GM23338 (cell line): ENCODE data around the gene PLK2. TPM values are rescaled to one million over a fixed set of nuclear protein-coding genes. Genes with fewer than 3 reads are reported as not detected.

Experiments used
- ATAC-seq: fragments of 200-7000 bp; cut with Tn5 transposase; 3 replicates; pipeline ENCODE4 v1.9.1; 2020
- DNase-seq: peaks from one replicate; pipeline ENCODE4 v3.0.0-alpha.2; 2015; ENCODE audit warnings: low spot score
- H2AFZ ChIP-seq: fragments of 200-600 bp; sonication (generic); 2 replicates; pipeline ENCODE4 v1.8.0; 2016; ENCODE audit warnings: antibody characterized with exemption, mild to moderate bottlenecking, moderate library complexity
- H3F3A ChIP-seq: fragments of 200-600 bp; sonication (generic); replicated peaks from 2 replicates; pipeline ENCODE4 v1.8.0; 2017; ENCODE audit warnings: antibody characterized with exemption, mixed run types, low read depth
- H3K27ac ChIP-seq: fragments of 200-600 bp; sonication (generic); 2 replicates; pipeline ENCODE4 v1.6.1; 2016; ENCODE audit warnings: low read depth
- H3K27me3 ChIP-seq: fragments of 200-600 bp; sonication (generic); 2 replicates; pipeline ENCODE4 v1.8.0; 2016; ENCODE audit warnings: mild to moderate bottlenecking, mixed run types, moderate library complexity; ENCODE audit not compliant: insufficient read depth
- H3K36me3 ChIP-seq: fragments of 200-600 bp; sonication (generic); 2 replicates; pipeline ENCODE4 v1.8.0; 2016; ENCODE audit warnings: mild to moderate bottlenecking; ENCODE audit not compliant: insufficient read depth
- H3K4me1 ChIP-seq: fragments of 200-600 bp; sonication (generic); 2 replicates; pipeline ENCODE4 v1.8.0; 2016; ENCODE audit warnings: mild to moderate bottlenecking, moderate library complexity; ENCODE audit not compliant: insufficient read depth
- H3K4me2 ChIP-seq: fragments of 200-600 bp; sonication (generic); 2 replicates; pipeline ENCODE4 v1.7.1; 2017; ENCODE audit warnings: mixed run types
- H3K4me3 ChIP-seq: fragments of 200-600 bp; sonication (generic); 2 replicates; pipeline ENCODE4 v1.6.1; 2016; ENCODE audit warnings: mixed run types
- H3K79me2 ChIP-seq: fragments of 200-600 bp; sonication (generic); replicated peaks from 2 replicates; pipeline ENCODE4 v1.8.0; 2017; ENCODE audit warnings: mild to moderate bottlenecking; ENCODE audit not compliant: insufficient read depth
- H3K9me2 ChIP-seq: fragments of 200-600 bp; sonication (generic); 2 replicates; pipeline ENCODE4 v1.8.0; 2017; ENCODE audit not compliant: insufficient read depth
- H4K20me1 ChIP-seq: fragments of 200-600 bp; sonication (generic); replicated peaks from 2 replicates; pipeline ENCODE4 v1.8.0; 2017; ENCODE audit warnings: mild to moderate bottlenecking; ENCODE audit not compliant: insufficient read depth
- H3K27ac Mint-ChIP-seq: 2 replicates; pipeline ENCODE4 v1.8.0; 2020; ENCODE audit warnings: inconsistent platforms, mild to moderate bottlenecking, moderate library complexity, mixed read lengths
- H3K27me3 Mint-ChIP-seq: 3 replicates; pipeline ENCODE4 v1.8.0; 2022; ENCODE audit warnings: low read depth, mild to moderate bottlenecking, moderate library complexity, mixed read lengths, inconsistent platforms; ENCODE audit not compliant: insufficient read depth, poor library complexity
- H3K36me3 Mint-ChIP-seq: 3 replicates; pipeline ENCODE4 v1.8.0; 2021; ENCODE audit warnings: low read depth, mild to moderate bottlenecking, inconsistent platforms, moderate library complexity, mixed read lengths
- H3K4me1 Mint-ChIP-seq: 3 replicates; pipeline ENCODE4 v1.8.0; 2020; ENCODE audit warnings: mild to moderate bottlenecking, inconsistent platforms, mixed read lengths
- H3K4me3 Mint-ChIP-seq: 3 replicates; pipeline ENCODE4 v1.8.0; 2021; ENCODE audit warnings: moderate library complexity, mild to moderate bottlenecking, inconsistent platforms, mixed read lengths
- H3K9me3 Mint-ChIP-seq: 3 replicates; pipeline ENCODE4 v1.8.0; 2020; ENCODE audit warnings: moderate library complexity, mild to moderate bottlenecking, inconsistent platforms, mixed read lengths
- CREB1 ChIP-seq: fragments of 250-450 bp; sonication (Bioruptor Pico); IDR thresholded peaks from 2 replicates; pipeline ENCODE4 v1.5.0; 2020; ENCODE audit warnings: low read depth, mild to moderate bottlenecking, moderate library complexity
- EZH2 ChIP-seq: fragments of 200-600 bp; sonication (generic); IDR thresholded peaks from one replicate; pipeline ENCODE4 v1.8.0; 2017; ENCODE audit warnings: antibody characterized with exemption, mild to moderate bottlenecking, low read depth; ENCODE audit not compliant: unreplicated experiment
- EZH2phosphoT487 ChIP-seq: fragments of 200-600 bp; sonication (generic); IDR thresholded peaks from one replicate; pipeline ENCODE4 v1.8.1; 2018; ENCODE audit warnings: antibody characterized with exemption; ENCODE audit not compliant: unreplicated experiment
- JUNB ChIP-seq: IDR thresholded peaks from one replicate; pipeline ENCODE4 v1.6.1; 2016; ENCODE audit warnings: antibody characterized with exemption; ENCODE audit not compliant: unreplicated experiment
- NANOG ChIP-seq: IDR thresholded peaks from 2 replicates; pipeline ENCODE4 v1.6.1; 2016; ENCODE audit warnings: antibody characterized with exemption, borderline replicate concordance
- POLR2AphosphoS5 ChIP-seq: IDR thresholded peaks from 2 replicates; pipeline ENCODE4 v1.6.1; 2016; ENCODE audit warnings: antibody characterized with exemption, low read depth
- STAT1 ChIP-seq: IDR thresholded peaks from one replicate; pipeline ENCODE4 v1.6.1; 2016; ENCODE audit warnings: antibody characterized with exemption; ENCODE audit not compliant: unreplicated experiment
- ZNF114 ChIP-seq: fragments of 250-450 bp; sonication (Bioruptor Pico); IDR thresholded peaks from 2 replicates; pipeline ENCODE4 v1.5.0; 2020; ENCODE audit warnings: mild to moderate bottlenecking, moderate library complexity
- ZNF331 ChIP-seq: fragments of 250-450 bp; sonication (Bioruptor Pico); IDR thresholded peaks from 2 replicates; pipeline ENCODE4 v1.5.0; 2020; ENCODE audit warnings: low read depth, mild to moderate bottlenecking, moderate library complexity
- polyA plus RNA-seq: library from polyadenylated mRNA; unstranded; fragments of >200 nt; fragmentation: Nextera tagmentation; extraction: Ambion mirVana; gene quantifications from 2 replicates; pipeline ENCODE4 v1.2.1, GENCODE V29; 2016
- total RNA-seq: library from RNA; depleted of rRNA; stranded (reverse); fragments of >200 nt; shearing (Covaris generic); gene quantifications from 2 replicates; pipeline ENCODE4 v1.2.3, GENCODE V29; 2014
- TF ChIP-seq, protein P1 (sequence below), 2 experiments: fragments of 200-600 bp in 1 of 2; sonication (generic) in 1 of 2; conservative IDR thresholded peaks; 2 replicates each; pipeline versions ENCODE4 v1.5.1 to v1.6.1; 2016 to 2017; ENCODE audit warnings: antibody characterized with exemption in 2 of 2, low read depth in 2 of 2, mild to moderate bottlenecking in 2 of 2, moderate library complexity in 1 of 2
- TF ChIP-seq, protein P2 (sequence below): IDR thresholded peaks from one replicate; pipeline ENCODE4 v1.6.1; 2018; ENCODE audit warnings: antibody characterized with exemption; ENCODE audit not compliant: unreplicated experiment

The PLK2 gene
- total and polyA plus RNA-seq, 2 experiments from 2014 or later, result 13.5 to 30.0 TPM

DNA sequence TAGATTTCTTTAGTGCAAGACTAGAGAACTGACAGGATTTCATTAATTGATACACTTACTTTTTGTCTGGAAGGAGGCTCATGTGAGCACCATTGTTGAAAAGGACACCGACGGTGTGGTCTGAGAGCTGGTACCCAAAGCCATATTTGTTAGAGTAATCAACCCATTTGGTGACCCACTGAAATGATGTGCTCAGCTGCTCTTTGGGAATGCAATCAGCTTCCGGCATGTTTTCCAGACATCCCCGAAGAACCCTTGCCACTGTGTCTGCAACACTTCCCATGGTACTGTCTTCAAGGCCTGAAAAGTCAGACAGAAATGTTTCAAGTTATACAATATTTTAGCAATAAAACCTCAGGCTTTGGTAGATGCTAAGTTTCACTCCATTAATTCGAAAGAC, 4.4 kb downstream of the PLK2 start:
- Histone ChIP-seq H3K27me3 (peaks cover 8% of the 10 kb centered on the region), H3K4me1 (peaks cover 7% of the 10 kb centered on the region; the same call in 1 of the 2 replicates), H4K20me1 (no peaks in the 10 kb centered on the region; the same call in 1 of the 2 replicates), H3K9me2 (no peaks in the 10 kb centered on the region), H2AFZ (no peak overlapping the region), H3K4me3 (no peak overlapping the region), H3F3A (no peaks in the 10 kb centered on the region), H3K36me3 (peaks cover 47% of the 10 kb centered on the region), H3K27ac (no peak overlapping the region), H3K4me2 (no peak overlapping the region), H3K79me2 (peaks cover 9% of the 10 kb centered on the region; the same call in 1 of the 2 replicates)
- TF ChIP-seq, protein P1, sequence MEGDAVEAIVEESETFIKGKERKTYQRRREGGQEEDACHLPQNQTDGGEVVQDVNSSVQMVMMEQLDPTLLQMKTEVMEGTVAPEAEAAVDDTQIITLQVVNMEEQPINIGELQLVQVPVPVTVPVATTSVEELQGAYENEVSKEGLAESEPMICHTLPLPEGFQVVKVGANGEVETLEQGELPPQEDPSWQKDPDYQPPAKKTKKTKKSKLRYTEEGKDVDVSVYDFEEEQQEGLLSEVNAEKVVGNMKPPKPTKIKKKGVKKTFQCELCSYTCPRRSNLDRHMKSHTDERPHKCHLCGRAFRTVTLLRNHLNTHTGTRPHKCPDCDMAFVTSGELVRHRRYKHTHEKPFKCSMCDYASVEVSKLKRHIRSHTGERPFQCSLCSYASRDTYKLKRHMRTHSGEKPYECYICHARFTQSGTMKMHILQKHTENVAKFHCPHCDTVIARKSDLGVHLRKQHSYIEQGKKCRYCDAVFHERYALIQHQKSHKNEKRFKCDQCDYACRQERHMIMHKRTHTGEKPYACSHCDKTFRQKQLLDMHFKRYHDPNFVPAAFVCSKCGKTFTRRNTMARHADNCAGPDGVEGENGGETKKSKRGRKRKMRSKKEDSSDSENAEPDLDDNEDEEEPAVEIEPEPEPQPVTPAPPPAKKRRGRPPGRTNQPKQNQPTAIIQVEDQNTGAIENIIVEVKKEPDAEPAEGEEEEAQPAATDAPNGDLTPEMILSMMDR (conservative IDR thresholded peaks at IDR 0.05; ENCODE audit: low read depth in 2 of 2), result no peak
- no peak for TF ChIP-seq NANOG
- no peak for TF ChIP-seq EZH2phosphoT487
- TF ChIP-seq EZH2, result no peak
- no peak for TF ChIP-seq JUNB
- TF ChIP-seq, protein P2, sequence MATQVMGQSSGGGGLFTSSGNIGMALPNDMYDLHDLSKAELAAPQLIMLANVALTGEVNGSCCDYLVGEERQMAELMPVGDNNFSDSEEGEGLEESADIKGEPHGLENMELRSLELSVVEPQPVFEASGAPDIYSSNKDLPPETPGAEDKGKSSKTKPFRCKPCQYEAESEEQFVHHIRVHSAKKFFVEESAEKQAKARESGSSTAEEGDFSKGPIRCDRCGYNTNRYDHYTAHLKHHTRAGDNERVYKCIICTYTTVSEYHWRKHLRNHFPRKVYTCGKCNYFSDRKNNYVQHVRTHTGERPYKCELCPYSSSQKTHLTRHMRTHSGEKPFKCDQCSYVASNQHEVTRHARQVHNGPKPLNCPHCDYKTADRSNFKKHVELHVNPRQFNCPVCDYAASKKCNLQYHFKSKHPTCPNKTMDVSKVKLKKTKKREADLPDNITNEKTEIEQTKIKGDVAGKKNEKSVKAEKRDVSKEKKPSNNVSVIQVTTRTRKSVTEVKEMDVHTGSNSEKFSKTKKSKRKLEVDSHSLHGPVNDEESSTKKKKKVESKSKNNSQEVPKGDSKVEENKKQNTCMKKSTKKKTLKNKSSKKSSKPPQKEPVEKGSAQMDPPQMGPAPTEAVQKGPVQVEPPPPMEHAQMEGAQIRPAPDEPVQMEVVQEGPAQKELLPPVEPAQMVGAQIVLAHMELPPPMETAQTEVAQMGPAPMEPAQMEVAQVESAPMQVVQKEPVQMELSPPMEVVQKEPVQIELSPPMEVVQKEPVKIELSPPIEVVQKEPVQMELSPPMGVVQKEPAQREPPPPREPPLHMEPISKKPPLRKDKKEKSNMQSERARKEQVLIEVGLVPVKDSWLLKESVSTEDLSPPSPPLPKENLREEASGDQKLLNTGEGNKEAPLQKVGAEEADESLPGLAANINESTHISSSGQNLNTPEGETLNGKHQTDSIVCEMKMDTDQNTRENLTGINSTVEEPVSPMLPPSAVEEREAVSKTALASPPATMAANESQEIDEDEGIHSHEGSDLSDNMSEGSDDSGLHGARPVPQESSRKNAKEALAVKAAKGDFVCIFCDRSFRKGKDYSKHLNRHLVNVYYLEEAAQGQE, result no peak
- no peak for TF ChIP-seq STAT1
- no peak for TF ChIP-seq ZNF114 (CRISPR knock-in tag)
- no peak for TF ChIP-seq POLR2AphosphoS5
- no peak for TF ChIP-seq CREB1 (CRISPR knock-in tag)
- TF ChIP-seq ZNF331 (CRISPR knock-in tag), result no peak
- H3K9me3 Mint-ChIP-seq, result no peaks in the 10 kb centered on the region
- H3K27ac Mint-ChIP-seq, result no peak overlapping the region
- H3K36me3 Mint-ChIP-seq, result peaks cover 54% of the 10 kb centered on the region
- DNase-seq (no peak), ATAC-seq (no peak)
- no peak overlapping the region for H3K4me3 Mint-ChIP-seq
- peaks cover 8% of the 10 kb centered on the region for H3K27me3 Mint-ChIP-seq
- H3K4me1 Mint-ChIP-seq, result peaks cover 10% of the 10 kb centered on the region

DNA sequence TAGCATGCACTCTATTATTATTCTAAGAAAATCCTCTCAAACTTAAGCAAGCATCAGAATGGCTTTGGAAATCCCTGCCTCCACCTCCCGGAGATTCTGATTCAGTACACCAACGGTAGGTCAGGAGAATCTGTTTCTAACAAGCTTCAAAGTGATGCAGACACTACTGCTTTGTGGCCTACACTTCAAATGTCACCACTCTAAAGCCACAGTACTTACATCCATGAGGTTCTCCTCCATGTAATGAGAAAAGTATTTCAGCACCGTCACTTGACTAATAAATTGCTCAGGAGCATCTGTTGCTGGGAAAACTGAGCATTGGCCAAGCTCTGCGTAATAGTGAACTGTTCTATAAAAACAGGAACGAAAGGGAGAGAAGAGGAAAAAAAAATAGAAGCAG, 4.8 kb downstream of the PLK2 start:
- DNase-seq, result no peak
- Mint-ChIP-seq H3K27me3 (peaks cover 8% of the 10 kb centered on the region), H3K27ac (no peak overlapping the region), H3K4me1 (peaks cover 10% of the 10 kb centered on the region), H3K36me3 (peaks cover 54% of the 10 kb centered on the region), H3K4me3 (no peak overlapping the region), H3K9me3 (no peaks in the 10 kb centered on the region)
- Histone ChIP-seq H3F3A (no peaks in the 10 kb centered on the region), H2AFZ (no peak overlapping the region), H3K79me2 (peaks cover 9% of the 10 kb centered on the region; the same call in 1 of the 2 replicates), H3K27me3 (peaks cover 8% of the 10 kb centered on the region), H3K4me2 (no peak overlapping the region), H3K4me3 (no peak overlapping the region), H3K4me1 (peaks cover 7% of the 10 kb centered on the region; the same call in 1 of the 2 replicates), H3K36me3 (peaks cover 47% of the 10 kb centered on the region), H4K20me1 (no peaks in the 10 kb centered on the region; the same call in 1 of the 2 replicates), H3K27ac (no peak overlapping the region), H3K9me2 (no peaks in the 10 kb centered on the region)
- ATAC-seq, result no peak
- TF ChIP-seq NANOG (no peak), POLR2AphosphoS5 (no peak), ZNF331 (CRISPR knock-in tag) (no peak), JUNB (no peak), CREB1 (CRISPR knock-in tag) (no peak), EZH2 (no peak), ZNF114 (CRISPR knock-in tag) (no peak)
- TF ChIP-seq, protein P1 (conservative IDR thresholded peaks at IDR 0.05; ENCODE audit: low read depth in 2 of 2), result no peak
- TF ChIP-seq, protein P2, result no peak
